Stimulated activated CD8-positive, alpha-beta memory T cell treated with anti-CD3 and anti-CD28 coated beads, Interleukin-15, amount 100 ng/mL, for 4 hours (primary cell): Measurements from ENCODE around the gene MARCHF4.

ENCODE experiments used
- DNase-seq, 2 donors: peaks; one replicate each; pipeline ENCODE4 v3.0.0-alpha.2; 2020; ENCODE audit warnings: low read depth in 2 of 2

MARCHF4 gene

DNA sequence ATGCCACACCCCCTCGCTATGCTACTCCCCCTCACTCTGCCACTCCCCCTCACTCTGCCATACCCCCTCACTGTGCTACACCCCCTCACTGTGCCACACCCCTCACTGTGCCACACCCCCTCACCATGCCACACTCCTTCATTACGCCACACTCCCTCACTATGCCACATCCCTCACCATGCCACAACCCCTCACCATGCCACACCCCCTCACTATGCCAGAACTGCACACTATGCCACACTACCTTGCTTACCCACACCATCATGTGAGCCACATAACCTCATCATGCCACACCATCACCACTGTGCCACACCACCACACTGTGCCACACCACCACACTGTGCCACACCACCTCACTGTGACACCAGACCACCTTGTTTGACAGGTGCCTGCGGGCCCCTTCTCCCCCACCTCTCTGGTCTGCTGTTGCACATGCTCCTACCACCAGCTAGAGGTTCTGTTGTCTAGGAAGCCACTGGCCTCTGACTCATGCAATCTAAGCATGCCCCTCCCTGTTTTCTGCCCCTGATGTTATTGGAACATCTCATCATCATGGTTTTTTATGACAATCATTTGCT lies 22.0 kb downstream of the MARCHF4 start:
- DNase-seq, result peak in 1 of 2 donors; percentile 18

DNA sequence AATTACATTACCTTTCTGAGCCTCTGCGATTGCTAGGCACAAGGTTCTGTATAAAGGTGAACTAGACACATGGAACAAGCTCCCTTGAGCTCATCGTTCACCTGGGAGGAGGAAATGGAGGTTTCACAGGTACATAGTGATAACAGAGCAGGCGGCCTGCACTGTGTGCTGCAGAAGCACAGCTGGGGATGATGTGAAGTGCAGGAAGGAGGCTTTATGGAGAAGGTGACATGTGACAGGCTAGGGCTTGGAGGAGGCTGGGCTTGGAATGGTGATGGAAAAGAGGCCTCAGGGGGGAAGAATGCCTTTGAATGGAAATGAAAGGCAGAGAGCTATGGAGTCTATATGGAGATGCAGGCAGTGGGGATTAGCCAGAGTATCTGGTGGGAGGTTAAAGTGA lies 22.9 kb downstream of the MARCHF4 start:
- DNase-seq, result no peak

- no peak for DNase-seq
Observed at GRCh38 chr2:216348756-216349308, 23.5 kb downstream of the MARCHF4 start.

DNA sequence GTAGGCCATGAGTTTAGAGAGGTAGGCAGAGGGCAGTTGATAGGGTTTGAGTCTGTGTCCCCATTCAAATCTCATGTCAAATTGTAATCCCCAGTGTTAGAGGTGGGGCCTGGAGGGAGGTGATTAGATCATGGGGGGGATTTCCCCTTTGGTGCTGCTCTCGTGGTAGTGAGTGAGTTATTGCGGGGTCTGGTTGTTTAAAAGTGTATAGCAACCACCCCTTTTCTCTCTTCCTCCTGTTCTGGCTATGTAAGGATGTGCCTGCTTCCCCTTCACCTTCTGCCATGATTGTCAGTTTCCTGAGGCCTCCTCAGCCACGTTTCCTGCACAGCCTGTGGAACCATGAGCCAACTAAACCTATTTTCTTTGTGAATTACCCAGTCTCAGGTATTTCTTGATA lies 25.5 kb downstream of the MARCHF4 start:
- DNase-seq, result no peak

DNA sequence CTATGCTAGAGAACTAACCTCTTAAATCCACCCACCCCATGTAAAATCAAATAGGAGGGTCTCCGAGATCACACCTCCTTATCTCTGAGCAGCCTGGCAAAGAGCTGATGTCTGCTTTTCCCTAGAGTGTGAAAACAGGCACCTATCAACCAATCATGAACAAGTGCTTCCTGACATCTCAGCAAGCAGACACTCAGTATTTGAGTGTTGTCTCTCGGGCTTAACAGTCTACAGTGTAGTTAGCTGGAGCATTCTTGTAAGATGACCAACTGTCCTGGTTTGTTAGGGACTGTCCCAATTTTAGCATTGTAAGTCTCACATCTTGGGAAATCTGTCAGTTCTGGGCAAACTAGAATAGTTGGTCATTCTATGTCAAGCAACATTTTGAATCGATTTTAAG lies 26.4 kb downstream of the MARCHF4 start:
- DNase-seq, result no peak

DNA sequence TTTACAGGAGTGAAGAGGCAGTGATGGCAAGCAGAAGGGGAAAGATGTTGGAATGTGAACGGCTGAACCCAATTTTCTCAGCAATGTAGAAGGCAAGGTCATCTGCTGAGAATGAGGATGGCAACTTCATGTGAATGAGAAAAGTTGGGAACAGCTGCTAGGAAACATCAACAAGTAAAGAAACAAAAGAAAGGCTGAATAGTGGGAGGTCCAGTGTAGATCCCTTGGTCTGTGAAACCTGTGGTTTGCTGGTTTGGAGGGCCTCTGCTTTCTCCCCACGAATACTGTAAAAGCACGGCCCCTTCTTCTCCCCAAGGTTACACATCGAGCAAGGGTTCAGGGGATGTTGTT lies 27.4 kb downstream of the MARCHF4 start:
- DNase-seq, result no peak

DNA sequence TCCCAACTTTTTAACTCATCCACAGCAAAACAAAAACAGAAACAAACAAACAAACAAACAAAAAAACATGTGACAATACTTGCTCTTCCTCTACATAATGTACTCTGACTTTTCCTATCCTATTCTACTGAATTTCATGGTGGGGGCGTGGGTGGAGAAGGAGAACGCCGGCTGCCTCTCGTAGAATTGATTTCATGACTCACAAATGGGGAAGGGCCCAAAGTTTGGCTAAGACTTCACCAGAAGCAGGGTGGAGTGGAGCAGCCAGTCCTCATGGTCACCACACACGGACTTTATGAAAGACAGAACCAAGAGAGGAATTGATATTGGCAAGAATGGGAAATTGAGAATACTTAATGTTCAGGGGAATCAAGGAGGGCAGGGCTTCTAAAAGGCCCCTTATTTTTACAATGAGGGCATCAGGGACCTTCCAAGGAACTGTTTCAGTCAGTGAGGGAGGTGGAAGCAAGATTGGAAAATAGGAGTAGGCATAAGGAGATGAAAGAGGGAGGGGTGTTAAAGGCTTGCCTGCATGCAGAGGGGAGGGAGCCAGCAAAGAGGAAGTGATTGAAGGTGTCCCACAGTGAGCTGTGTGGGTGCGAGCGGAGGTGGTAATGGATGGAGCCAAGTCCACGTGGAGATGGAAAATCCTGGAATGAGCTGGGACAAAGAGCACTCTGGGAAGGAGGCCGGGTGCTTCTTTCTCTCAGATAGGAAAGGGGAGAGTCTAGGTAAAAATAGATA lies 27.9 kb downstream of the MARCHF4 start:
- no peak for DNase-seq

DNA sequence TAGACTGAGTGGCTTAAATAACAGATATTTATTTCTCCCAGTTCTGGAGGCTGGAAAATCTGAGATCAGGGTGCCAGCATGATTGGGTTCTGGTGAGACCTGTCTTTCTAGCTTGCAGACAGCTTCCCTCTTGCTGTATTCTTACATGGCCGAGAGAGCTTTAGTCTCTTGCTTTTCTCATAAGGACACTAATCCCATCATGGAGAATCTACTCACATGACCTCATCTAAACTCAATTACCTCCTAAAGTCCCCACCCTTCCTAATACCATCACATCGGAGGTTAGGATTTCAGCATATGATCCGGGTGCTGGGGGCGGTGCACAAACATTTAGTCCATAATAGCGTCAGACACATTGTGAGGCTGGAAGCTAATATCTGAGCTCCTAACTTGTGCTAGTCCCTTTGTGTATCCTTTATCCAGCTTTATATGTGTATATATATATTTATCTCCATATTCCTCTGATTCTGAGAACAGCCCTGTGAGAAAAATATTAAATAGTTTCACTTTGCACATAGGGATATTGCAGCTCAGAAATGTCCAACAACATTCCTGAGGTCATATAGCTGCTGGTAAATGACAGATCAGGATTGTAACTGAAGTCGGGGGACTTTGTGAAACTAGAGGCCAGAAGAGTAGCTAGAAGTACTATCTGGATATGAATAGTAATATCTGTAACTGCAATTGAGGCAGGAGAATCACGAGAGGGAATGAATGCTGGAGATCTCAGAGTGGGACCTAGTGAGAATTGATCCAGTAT lies 28.9 kb downstream of the MARCHF4 start:
- no peak for DNase-seq

GRCh38 chr2:216341121-216341520 lies 31.2 kb downstream of the MARCHF4 start:
- DNase-seq, result no peak

DNA sequence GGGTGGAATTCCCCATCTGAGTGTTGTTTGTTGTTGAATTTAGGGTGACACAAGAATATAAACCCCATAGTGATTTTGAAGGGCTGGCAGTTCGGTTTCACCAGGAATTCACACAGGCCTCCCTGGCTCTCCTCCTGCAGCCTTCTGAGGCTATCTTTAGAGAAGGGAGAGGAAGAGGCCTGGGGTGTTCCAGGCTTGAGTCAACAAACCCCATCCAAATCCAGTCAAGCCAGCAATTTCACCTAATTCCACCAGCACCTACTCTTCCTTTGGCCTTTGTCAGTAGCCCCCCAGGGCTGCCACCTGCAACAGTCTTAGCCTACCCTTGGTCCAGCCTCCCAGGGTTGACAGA lies 32.0 kb downstream of the MARCHF4 start:
- no peak for DNase-seq

DNA sequence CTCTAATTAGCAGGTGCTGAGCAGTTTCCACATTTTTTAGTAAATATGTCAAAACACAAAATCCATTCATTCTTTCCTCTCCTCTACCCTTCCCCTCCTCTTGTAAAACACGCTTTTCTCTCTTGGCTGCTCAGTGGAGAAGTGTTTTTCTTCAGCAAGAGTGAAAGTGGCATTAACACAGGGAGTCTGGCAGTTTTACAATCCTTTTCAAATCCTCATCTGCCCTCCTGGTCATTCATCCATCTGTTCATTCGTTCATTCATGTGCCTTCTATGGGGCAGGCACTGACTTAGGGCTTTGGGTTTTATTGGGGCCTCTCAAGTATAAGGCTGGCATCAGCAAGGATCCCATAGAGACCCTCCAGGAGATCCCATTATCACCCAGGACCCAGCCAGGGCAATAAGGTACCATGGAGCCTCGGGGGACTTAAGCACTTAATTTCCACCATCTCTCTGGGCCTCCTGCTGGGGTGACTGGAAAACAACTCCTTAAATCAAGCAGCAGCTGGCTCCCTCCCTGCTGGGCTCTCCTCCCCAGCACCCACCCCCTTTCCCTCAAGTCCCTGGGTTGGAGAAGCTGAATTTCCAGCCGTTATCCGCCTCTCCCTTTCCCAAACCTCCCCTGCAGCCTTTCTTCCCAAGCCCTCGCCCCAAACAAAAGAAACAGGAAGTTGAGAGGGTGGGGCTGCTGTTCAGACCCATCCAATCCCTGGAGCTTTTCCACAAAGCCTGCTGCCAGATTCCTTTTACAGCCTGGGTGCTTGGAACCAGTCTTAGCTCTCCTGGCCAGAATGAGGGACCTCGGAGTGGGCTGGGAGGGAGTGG lies 32.6 kb downstream of the MARCHF4 start:
- DNase-seq, result no peak

DNA sequence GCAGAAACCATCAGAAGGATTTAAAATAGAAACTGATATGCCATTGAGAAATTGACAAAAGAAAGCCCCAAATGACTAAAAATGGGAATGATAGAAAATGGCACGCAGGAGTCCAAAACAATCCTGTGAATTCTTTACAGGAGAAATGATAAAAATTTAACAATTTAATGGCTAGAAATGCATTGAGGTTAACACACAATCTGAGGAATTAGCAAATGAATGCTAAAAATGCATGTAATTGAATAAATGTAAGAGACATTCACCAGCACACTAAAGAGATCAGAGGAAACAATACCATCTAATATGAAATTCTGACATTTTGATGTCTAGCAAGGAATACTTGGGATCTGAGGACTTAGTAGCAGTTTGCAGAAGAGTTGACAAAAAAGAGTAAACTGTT lies 37.0 kb downstream of the MARCHF4 start:
- no peak for DNase-seq

DNA sequence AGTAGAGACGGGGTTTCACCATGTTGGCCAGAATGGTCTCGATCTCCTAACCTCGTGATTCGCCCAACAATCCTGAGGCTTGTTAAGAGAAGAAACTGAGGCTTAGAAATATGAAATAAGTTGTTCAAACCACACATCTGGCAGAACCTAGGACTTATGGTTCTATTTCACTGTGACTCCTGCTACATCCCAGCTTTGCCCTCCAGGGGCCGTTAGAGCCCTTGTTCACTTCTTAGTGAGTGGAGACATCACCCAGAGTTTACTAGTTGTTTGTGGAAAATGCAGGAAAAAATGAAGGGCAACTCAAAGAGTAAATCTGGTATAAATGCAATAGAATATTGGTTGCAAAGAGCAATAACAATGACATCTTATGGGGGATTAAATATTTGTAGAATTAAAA lies 43.9 kb downstream of the MARCHF4 start:
- DNase-seq, result no peak

DNA sequence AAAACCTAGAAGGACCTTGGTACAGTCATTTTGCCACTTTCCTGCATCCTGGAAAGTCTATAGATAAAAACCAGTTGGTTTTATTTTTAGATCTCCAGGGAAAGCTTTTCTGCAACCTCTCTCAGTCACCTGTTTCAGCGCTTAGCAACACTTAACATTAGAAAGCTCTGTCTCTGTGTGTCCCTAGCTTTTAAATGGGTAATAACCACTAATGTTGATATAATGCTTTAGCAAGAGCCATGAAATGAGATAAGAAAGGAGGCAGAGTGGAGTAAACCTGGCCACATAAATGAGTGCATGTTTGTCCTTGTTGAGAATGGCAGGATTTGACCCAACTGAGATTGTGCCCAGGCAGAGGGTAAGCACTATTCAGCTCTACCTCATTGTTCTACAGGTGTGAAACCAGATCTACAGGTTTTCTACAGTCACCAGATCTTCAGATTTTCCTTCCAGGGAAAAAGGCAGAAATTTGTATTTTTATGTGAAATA lies 44.8 kb downstream of the MARCHF4 start:
- DNase-seq, result no peak
